ENCODE measurements around the gene ATP5MG.
A peak's percentile ranks its signal among the peaks of the same experiment; 100 is the strongest.

The ATP5MG gene

GRCh38 chr11:118418766-118419165, 17.4 kb downstream of the ATP5MG start:
- no peak for DNase-seq (ENCODE audit: extremely low read depth, insufficient read length)
- no peaks in the 10 kb centered on the region for H3K27me3 ChIP-seq (replicated peaks; ENCODE audit: control insufficient read depth, insufficient read depth, low read length)
- H3K36me3 ChIP-seq (ENCODE audit: control insufficient read depth, insufficient read depth, low read length), result no peaks in the 10 kb centered on the region
- no peak overlapping the region for H3K4me3 ChIP-seq (replicated peaks; ENCODE audit: low read depth, low read length)
- no peak for TF ChIP-seq CTCF (IDR thresholded peaks at IDR 0.05; ENCODE audit: insufficient read depth, low read length, poor library complexity, severe bottlenecking)

- Histone ChIP-seq H3K36me3 (ENCODE audit: control insufficient read depth, insufficient read depth, low read length) (no peaks in the 10 kb centered on the region), H3K27me3 (replicated peaks; ENCODE audit: control insufficient read depth, insufficient read depth, low read length) (no peaks in the 10 kb centered on the region), H3K4me3 (replicated peaks; ENCODE audit: low read depth, low read length) (no peak overlapping the region)
- DNase-seq (ENCODE audit: extremely low read depth, insufficient read length), result no peak
- TF ChIP-seq CTCF (IDR thresholded peaks at IDR 0.05; ENCODE audit: insufficient read depth, low read length, poor library complexity, severe bottlenecking), result no peak
Observed at GRCh38 chr11:118427707-118428106, 26.3 kb downstream of the ATP5MG start.

GRCh38 chr11:118430956-118431355, 29.6 kb downstream of the ATP5MG start:
- no peak for DNase-seq (ENCODE audit: extremely low read depth, insufficient read length)
- Histone ChIP-seq H3K27me3 (replicated peaks; ENCODE audit: control insufficient read depth, insufficient read depth, low read length) (no peaks in the 10 kb centered on the region), H3K4me3 (replicated peaks; ENCODE audit: low read depth, low read length) (no peak overlapping the region), H3K36me3 (ENCODE audit: control insufficient read depth, insufficient read depth, low read length) (no peaks in the 10 kb centered on the region)
- peak; percentile 23 for TF ChIP-seq CTCF (IDR thresholded peaks at IDR 0.05; ENCODE audit: insufficient read depth, low read length, poor library complexity, severe bottlenecking)

- Histone ChIP-seq H3K4me3 (replicated peaks; ENCODE audit: low read depth, low read length) (peak overlapping the region; percentile 88), H3K27me3 (replicated peaks; ENCODE audit: control insufficient read depth, insufficient read depth, low read length) (no peaks in the 10 kb centered on the region), H3K36me3 (ENCODE audit: control insufficient read depth, insufficient read depth, low read length) (no peaks in the 10 kb centered on the region)
- no peak for TF ChIP-seq CTCF (IDR thresholded peaks at IDR 0.05; ENCODE audit: insufficient read depth, low read length, poor library complexity, severe bottlenecking)
- no peak for DNase-seq (ENCODE audit: extremely low read depth, insufficient read length)
Observed at GRCh38 chr11:118434123-118434552, 32.7 kb downstream of the ATP5MG start.

GRCh38 chr11:118434553-118435289, 33.3 kb downstream of the ATP5MG start:
- H3K4me3 ChIP-seq (replicated peaks; ENCODE audit: low read depth, low read length), result peak overlapping the region; percentile 88
- no peaks in the 10 kb centered on the region for H3K27me3 ChIP-seq (replicated peaks; ENCODE audit: control insufficient read depth, insufficient read depth, low read length)
- TF ChIP-seq CTCF (IDR thresholded peaks at IDR 0.05; ENCODE audit: insufficient read depth, low read length, poor library complexity, severe bottlenecking), result no peak
- no peaks in the 10 kb centered on the region for H3K36me3 ChIP-seq (ENCODE audit: control insufficient read depth, insufficient read depth, low read length)
- peak; percentile 46 for DNase-seq (ENCODE audit: extremely low read depth, insufficient read length)

Data from GM06990 (cell line).